ENCODE results near the gene SP2. TPM values are rescaled to one million over a fixed set of nuclear protein-coding genes. Genes with fewer than 3 reads are reported as not detected.

The SP2 gene
- total and polyA plus RNA-seq, 2 of the 13 experiments (the other 11 are each of a cell fraction or from before 2014, with no cell fraction given), result 1.4 to 4.8 TPM

DNA sequence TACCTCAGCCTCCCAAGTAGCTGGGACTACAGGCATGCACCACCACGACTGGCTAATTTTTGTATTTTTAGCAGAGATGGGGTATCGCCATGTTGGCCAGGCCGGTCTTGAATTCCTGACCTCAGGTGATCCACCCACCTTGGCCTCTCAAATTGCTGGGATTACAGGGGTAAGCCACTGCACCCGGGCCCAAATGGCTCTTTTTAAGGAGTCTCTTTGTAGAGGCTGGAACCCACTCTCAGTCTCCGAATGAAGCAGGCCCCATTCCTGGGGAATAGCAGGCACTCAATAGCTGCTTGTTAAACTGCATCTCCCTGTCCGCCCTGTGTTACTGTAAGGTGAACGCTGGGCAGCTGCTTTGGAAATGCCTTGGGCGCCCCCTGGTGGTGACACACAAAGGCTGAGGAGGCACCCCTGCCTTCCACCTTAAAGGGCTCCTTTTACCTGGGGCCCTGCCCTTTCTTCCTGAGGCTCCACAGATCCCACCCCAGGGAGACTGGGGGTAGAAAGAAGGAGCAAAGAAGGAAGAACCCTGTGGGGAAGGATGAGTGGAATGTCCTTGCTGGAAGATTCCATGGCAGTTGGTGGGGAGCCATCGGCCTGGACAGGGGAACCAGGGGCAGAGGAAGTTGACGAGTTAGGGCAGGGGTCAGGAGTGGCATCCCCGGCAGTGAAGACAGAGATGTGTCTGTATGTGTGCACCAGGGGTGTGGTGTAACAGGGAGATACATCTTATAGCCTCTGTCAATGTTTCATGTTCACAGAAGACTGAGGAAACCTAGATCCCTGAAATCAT is 6.1 kb upstream of the SP2 start:
- ATAC-seq (peak; percentile 93), DNase-seq (ENCODE audit: low spot score) (peak; percentile 81), FAIRE-seq (peak; percentile 92)
- Histone ChIP-seq H3K4me1 (ENCODE audit: insufficient read depth, low read length) (peaks cover 28% of the 10 kb centered on the region), H3K36me3 (replicated peaks in 1 of 2; ENCODE audit: control insufficient read depth in 1 of 2, insufficient read depth in 2 of 2, low read length in 2 of 2) (no peaks in the 10 kb centered on the region), H3K27ac (ENCODE audit: extremely low read length, insufficient read depth, low read length) (no peak overlapping the region), H3K4me3 (replicated peaks in 1 of 3; ENCODE audit: insufficient read depth in 1 of 3, low read depth in 2 of 3, low read length in 3 of 3) (no peak overlapping the region), H3K9ac (ENCODE audit: insufficient read depth, low read depth, low read length) (no peak overlapping the region), H3K9me3 (ENCODE audit: low read length) (no peaks in the 10 kb centered on the region), H3K4me2 (ENCODE audit: low read depth, low read length) (no peak overlapping the region), H3K79me2 (ENCODE audit: insufficient read depth, low read length) (peaks cover 5% of the 10 kb centered on the region), H4K20me1 (ENCODE audit: insufficient read depth, low read length) (no peaks in the 10 kb centered on the region), H2AFZ (ENCODE audit: low read length) (no peak overlapping the region), H3K27me3 (ENCODE audit: control insufficient read depth in 1 of 2, insufficient read depth in 2 of 2, low read length in 2 of 2) (peaks cover 1 to 10% of the 10 kb centered on the region in 2 experiments; a peak in 4 of 5 replicates)
- BruUV-seq (replicated peaks), result no TSS peak
- POLR2A ChIA-PET, result interaction anchor here (0.8 to 1.9 kb wide), 4 partner anchors 39 to 51 kb away, joined by 3 to 21 read pairs (median 5); partner anchors contain the start of genes PNPO, SCRN2 and SP6
- in situ Hi-C loops (cut with HindIII; ENCODE audit: extremely low pct_ligation_motif_present, low pct_unique_long_range_greater_than_20kb), result loop anchor here (5.0 kb wide), 1 partner anchor 48 kb away; the partner anchor contains the start of gene SCRN2
- CTCF ChIA-PET (ENCODE audit: low intra/inter-chr PET ratio, low total read pairs), result interaction anchor here (0.8 to 5.7 kb wide), 6 partner anchors 9 to 113 kb away, joined by 3 to 162 read pairs (median 6); partner anchors contain the start of genes CDK5RAP3, SCRN2 and SP6
- 39% methylated on average over 11 of the region's 11 CpGs for WGBS (ENCODE audit: low lambda C conversion rate)
- intact Hi-C loops (cut with micrococcal nuclease; ENCODE audit: unreplicated experiment), result loop anchor here (1.0 kb wide), 2 partner anchors 49 to 114 kb away; partner anchors contain the start of gene SCRN2
- TF ChIP-seq, protein P1, sequence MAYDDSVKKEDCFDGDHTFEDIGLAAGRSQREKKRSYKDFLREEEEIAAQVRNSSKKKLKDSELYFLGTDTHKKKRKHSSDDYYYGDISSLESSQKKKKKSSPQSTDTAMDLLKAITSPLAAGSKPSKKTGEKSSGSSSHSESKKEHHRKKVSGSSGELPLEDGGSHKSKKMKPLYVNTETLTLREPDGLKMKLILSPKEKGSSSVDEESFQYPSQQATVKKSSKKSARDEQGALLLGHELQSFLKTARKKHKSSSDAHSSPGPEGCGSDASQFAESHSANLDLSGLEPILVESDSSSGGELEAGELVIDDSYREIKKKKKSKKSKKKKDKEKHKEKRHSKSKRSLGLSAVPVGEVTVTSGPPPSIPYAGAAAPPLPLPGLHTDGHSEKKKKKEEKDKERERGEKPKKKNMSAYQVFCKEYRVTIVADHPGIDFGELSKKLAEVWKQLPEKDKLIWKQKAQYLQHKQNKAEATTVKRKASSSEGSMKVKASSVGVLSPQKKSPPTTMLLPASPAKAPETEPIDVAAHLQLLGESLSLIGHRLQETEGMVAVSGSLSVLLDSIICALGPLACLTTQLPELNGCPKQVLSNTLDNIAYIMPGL (CRISPR knock-in tag; IDR thresholded peaks at IDR 0.05; ENCODE audit: borderline replicate concordance in 1 of 2, low read depth in 1 of 2), result peak in 1 of 2 experiments; percentile 83; a peak in 2 of 4 replicates
- TF ChIP-seq, protein P2, sequence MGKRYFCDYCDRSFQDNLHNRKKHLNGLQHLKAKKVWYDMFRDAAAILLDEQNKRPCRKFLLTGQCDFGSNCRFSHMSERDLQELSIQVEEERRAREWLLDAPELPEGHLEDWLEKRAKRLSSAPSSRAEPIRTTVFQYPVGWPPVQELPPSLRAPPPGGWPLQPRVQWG (CRISPR knock-in tag; IDR thresholded peaks at IDR 0.05; ENCODE audit: borderline replicate concordance, low read depth), result no peak
- TF ChIP-seq KDM3A (CRISPR knock-in tag; IDR thresholded peaks at IDR 0.05; ENCODE audit: low read depth), result 0 out of 2 replicates have a peak, but pooled peaks have one; percentile 23
- TF ChIP-seq ZNF83 (CRISPR knock-in tag; IDR thresholded peaks at IDR 0.05; ENCODE audit: borderline replicate concordance), result no peak
- peak; percentile 22; the same call in 1 of the 2 replicates for TF ChIP-seq PITX1 (CRISPR knock-in tag; IDR thresholded peaks at IDR 0.05)
- TF ChIP-seq KLF6 (CRISPR knock-in tag; IDR thresholded peaks at IDR 0.05), result peak; percentile 72; the same call in 1 of the 2 replicates
- TF ChIP-seq, protein P3, sequence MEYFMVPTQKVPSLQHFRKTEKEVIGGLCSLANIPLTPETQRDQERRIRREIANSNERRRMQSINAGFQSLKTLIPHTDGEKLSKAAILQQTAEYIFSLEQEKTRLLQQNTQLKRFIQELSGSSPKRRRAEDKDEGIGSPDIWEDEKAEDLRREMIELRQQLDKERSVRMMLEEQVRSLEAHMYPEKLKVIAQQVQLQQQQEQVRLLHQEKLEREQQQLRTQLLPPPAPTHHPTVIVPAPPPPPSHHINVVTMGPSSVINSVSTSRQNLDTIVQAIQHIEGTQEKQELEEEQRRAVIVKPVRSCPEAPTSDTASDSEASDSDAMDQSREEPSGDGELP (IDR thresholded peaks at IDR 0.05; ENCODE audit: borderline replicate concordance, low read depth), result peak; percentile 58; the same call in 1 of the 2 replicates
- peak; percentile 55; the same call in 1 of the 2 replicates for TF ChIP-seq SAP130 (CRISPR knock-in tag; IDR thresholded peaks at IDR 0.05; ENCODE audit: low read depth)
- TF ChIP-seq ZNF549 (CRISPR knock-in tag; IDR thresholded peaks at IDR 0.05), result no peak
- no peak for TF ChIP-seq JUNB (CRISPR knock-in tag; IDR thresholded peaks at IDR 0.05; ENCODE audit: borderline replicate concordance)
- TF ChIP-seq TMF1 (CRISPR knock-in tag; IDR thresholded peaks at IDR 0.05; ENCODE audit: low read depth), result no peak
- 0 out of 2 replicates have a peak, but pooled peaks have one; percentile 21 for TF ChIP-seq SP4 (CRISPR knock-in tag; IDR thresholded peaks at IDR 0.05)
- peak; percentile 89 for TF ChIP-seq XRCC5 (optimal IDR thresholded peaks at IDR 0.05; ENCODE audit: low read length)
- TF ChIP-seq, protein P4, sequence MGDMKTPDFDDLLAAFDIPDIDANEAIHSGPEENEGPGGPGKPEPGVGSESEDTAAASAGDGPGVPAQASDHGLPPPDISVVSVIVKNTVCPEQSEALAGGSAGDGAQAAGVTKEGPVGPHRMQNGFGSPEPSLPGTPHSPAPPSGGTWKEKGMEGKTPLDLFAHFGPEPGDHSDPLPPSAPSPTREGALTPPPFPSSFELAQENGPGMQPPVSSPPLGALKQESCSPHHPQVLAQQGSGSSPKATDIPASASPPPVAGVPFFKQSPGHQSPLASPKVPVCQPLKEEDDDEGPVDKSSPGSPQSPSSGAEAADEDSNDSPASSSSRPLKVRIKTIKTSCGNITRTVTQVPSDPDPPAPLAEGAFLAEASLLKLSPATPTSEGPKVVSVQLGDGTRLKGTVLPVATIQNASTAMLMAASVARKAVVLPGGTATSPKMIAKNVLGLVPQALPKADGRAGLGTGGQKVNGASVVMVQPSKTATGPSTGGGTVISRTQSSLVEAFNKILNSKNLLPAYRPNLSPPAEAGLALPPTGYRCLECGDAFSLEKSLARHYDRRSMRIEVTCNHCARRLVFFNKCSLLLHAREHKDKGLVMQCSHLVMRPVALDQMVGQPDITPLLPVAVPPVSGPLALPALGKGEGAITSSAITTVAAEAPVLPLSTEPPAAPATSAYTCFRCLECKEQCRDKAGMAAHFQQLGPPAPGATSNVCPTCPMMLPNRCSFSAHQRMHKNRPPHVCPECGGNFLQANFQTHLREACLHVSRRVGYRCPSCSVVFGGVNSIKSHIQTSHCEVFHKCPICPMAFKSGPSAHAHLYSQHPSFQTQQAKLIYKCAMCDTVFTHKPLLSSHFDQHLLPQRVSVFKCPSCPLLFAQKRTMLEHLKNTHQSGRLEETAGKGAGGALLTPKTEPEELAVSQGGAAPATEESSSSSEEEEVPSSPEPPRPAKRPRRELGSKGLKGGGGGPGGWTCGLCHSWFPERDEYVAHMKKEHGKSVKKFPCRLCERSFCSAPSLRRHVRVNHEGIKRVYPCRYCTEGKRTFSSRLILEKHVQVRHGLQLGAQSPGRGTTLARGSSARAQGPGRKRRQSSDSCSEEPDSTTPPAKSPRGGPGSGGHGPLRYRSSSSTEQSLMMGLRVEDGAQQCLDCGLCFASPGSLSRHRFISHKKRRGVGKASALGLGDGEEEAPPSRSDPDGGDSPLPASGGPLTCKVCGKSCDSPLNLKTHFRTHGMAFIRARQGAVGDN (CRISPR knock-in tag; IDR thresholded peaks at IDR 0.05), result peak; percentile 43

Data from HepG2 (cell line).